IPS-18a (cell line): ENCODE data around the gene FBXO42.

Experiments
- H3K27ac ChIP-seq: one replicate; pipeline ENCODE4 v1.5.1; 2013; ENCODE audit warnings: low read length
- H3K27me3 ChIP-seq: one replicate; pipeline ENCODE4 v1.6.1; 2013; ENCODE audit warnings: mild to moderate bottlenecking, low read length; ENCODE audit not compliant: control insufficient read depth, insufficient read depth
- H3K36me3 ChIP-seq: one replicate; pipeline ENCODE4 v1.6.1; 2013; ENCODE audit warnings: low read depth, low read length; ENCODE audit not compliant: control insufficient read depth
- H3K4me1 ChIP-seq: one replicate; pipeline ENCODE4 v1.6.1; 2013; ENCODE audit warnings: low read depth, low read length; ENCODE audit not compliant: control insufficient read depth
- H3K4me3 ChIP-seq: one replicate; pipeline ENCODE4 v1.5.1; 2013; ENCODE audit warnings: low read length
- H3K9ac ChIP-seq: one replicate; pipeline ENCODE4 v1.6.1; 2013; ENCODE audit warnings: mild to moderate bottlenecking, low read length, moderate library complexity
- H3K9me3 ChIP-seq: one replicate; pipeline ENCODE4 v1.6.1; 2013; ENCODE audit warnings: low read depth, low read length; ENCODE audit not compliant: control insufficient read depth

FBXO42 gene

DNA sequence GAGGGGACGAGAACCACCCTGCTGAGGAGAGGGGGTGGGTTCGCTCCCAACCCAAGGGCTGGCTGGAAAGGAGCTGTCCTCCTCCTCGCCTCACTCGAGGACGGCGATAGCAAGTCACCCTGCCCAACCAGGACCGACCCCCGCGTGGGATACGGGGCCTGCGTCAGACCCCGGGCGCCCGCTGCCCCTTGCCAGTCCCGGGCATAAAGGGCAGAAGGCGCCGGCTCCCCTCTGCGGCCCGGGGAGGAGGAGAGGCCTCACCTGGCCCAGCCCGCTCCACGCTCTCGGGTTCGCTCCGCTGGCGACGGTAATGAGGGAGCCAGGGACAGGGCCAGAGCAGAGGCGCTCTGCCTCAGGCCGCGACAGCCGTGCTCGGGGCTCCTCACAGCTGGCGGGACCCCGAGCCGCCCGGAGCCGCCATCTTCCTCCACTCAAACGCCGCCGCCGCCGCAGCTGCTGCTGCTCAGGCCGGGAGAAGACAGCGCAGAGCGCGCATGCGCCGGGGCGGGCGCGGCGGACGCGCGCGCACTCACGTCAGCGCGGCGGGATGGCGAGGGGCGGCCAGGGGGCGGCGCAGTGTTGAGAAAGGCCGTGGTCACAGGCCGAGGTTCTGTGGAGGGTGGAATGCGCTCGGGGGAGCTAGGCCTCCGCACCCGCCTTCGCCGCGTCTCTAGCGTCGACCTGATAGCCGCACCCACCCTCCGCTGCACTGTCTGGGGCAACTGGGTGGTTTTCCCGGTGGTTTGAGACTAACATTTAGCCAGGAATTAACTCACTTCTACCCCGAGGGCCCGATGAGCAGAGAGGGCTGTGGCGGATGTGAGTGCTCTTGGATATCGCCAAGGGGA, at the start of gene FBXO42:
FBXO42 (minus strand) TSS at position 487 of the 848 bp plus-strand sequence. CDS start 37,062 bp downstream, outside the sequence.
- no peaks in the 10 kb centered on the region for H3K36me3 ChIP-seq
- no peaks in the 10 kb centered on the region for H3K27me3 ChIP-seq
- no peaks in the 10 kb centered on the region for H3K9me3 ChIP-seq
- H3K27ac ChIP-seq = peak within 1 kb of the TSS; percentile 11
- peak within 1 kb of the TSS; percentile 97 for H3K4me3 ChIP-seq
- H3K9ac ChIP-seq = peak within 1 kb of the TSS; percentile 75
- peaks cover 4% of the 10 kb centered on the region for H3K4me1 ChIP-seq

GRCh38 chr1:16398371-16398953, 46.2 kb upstream of the FBXO42 start:
- Histone ChIP-seq H3K4me1 (no peaks in the 10 kb centered on the region), H3K27ac (no peak overlapping the region), H3K9me3 (no peaks in the 10 kb centered on the region), H3K9ac (no peak overlapping the region), H3K36me3 (peaks cover 25% of the 10 kb centered on the region), H3K4me3 (no peak overlapping the region), H3K27me3 (no peaks in the 10 kb centered on the region)

DNA sequence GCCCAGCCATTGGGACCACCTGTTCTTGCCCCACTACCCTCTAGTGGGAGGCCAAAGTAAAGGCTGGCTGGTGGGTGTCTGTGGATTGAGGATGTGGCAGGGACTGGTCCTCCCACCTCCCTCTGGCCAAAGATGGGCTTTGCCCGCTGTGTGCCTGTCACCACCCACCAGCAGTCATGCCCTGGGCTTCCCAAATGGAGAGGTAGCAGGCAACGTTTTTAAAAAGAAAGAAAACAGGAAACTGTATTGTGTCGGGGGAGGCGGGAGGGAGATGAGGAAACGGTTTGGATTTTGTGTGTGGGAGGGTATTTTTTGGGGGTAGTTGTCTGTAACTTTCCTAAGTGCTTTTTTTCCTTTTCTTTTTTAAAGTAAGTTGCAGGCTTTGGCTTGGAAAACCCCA, 44.8 kb upstream of the FBXO42 start:
- Histone ChIP-seq H3K9ac (no peak overlapping the region), H3K4me3 (no peak overlapping the region), H3K9me3 (no peaks in the 10 kb centered on the region), H3K36me3 (peaks cover 25% of the 10 kb centered on the region), H3K4me1 (peaks cover 9% of the 10 kb centered on the region), H3K27ac (no peak overlapping the region), H3K27me3 (no peaks in the 10 kb centered on the region)

DNA sequence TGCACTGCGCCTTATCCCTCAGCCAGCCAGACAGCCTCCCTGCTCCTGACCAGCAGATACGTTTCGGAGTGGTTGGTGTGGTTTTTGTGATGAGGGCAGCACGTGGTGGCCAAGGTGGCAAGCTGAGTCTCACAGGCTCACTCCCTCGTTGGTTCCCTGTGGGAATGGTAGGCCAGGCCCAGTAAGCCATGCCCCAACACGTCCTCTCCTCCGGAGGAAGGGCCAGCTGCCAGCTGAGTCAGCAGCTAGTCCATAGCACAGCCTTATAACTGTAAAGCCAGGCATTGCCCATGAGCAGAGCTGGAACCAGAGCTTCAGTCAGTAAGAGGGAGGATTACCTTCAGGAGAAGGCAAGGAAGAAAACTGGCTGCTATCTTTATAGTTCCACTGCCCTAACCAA, 44.3 kb upstream of the FBXO42 start:
- Histone ChIP-seq H3K4me3 (no peak overlapping the region), H3K27ac (no peak overlapping the region), H3K36me3 (peaks cover 25% of the 10 kb centered on the region), H3K9ac (no peak overlapping the region), H3K4me1 (peaks cover 9% of the 10 kb centered on the region), H3K9me3 (no peaks in the 10 kb centered on the region), H3K27me3 (no peaks in the 10 kb centered on the region)

GRCh38 chr1:16394977-16395376, 42.7 kb upstream of the FBXO42 start:
- peaks cover 25% of the 10 kb centered on the region for H3K36me3 ChIP-seq
- no peaks in the 10 kb centered on the region for H3K27me3 ChIP-seq
- H3K27ac ChIP-seq = no peak overlapping the region
- H3K9ac ChIP-seq = no peak overlapping the region
- H3K9me3 ChIP-seq = no peaks in the 10 kb centered on the region
- H3K4me3 ChIP-seq = no peak overlapping the region
- H3K4me1 ChIP-seq = peaks cover 13% of the 10 kb centered on the region

- Histone ChIP-seq H3K4me1 (peaks cover 13% of the 10 kb centered on the region), H3K9ac (no peak overlapping the region), H3K36me3 (peaks cover 25% of the 10 kb centered on the region), H3K27ac (no peak overlapping the region), H3K4me3 (no peak overlapping the region), H3K9me3 (no peaks in the 10 kb centered on the region), H3K27me3 (no peaks in the 10 kb centered on the region)
These were observed 41.6 kb upstream of the FBXO42 start for GRCh38 chr1:16393570-16394521.

DNA sequence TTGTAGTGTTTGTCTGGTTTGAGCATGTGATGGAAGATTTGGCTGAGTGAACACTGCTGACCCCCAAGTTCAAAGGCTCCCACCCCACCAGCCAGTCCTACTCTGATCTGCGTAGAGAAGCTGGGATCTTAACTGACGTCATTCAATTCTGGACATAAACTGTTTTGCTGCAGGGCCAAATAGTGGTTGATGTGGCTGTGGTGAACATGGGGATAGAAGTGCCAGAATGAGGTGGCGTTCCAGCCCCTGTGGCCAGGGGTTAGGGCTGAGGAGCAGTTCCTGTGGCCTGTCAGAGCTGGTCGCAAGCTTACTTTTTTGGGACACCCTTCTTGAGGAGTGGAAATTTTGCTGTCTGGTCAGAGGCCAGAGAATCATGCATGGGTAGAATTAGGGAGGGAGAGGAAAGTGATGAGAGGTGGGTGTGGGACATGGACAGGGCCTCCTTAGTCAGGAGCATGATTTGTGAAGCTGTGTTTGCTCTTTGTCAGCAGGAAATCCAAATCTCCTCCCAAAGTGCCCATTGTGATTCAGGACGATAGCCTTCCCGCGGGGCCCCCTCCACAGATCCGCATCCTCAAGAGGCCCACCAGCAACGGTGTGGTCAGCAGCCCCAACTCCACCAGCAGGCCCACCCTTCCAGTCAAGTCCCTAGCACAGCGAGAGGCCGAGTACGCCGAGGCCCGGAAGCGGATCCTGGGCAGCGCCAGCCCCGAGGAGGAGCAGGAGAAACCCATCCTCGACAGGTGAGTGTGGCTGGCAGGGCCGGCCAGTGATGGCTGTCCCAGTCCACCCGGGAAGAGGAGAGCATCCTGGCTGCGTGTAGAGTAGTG, 40.7 kb upstream of the FBXO42 start:
- Histone ChIP-seq H3K4me3 (no peak overlapping the region), H3K4me1 (peaks cover 13% of the 10 kb centered on the region), H3K36me3 (peaks cover 25% of the 10 kb centered on the region), H3K27ac (no peak overlapping the region), H3K9me3 (no peaks in the 10 kb centered on the region), H3K27me3 (no peaks in the 10 kb centered on the region), H3K9ac (no peak overlapping the region)

GRCh38 chr1:16391411-16391810, 39.1 kb upstream of the FBXO42 start:
- Histone ChIP-seq H3K9ac (no peak overlapping the region), H3K4me3 (no peak overlapping the region), H3K4me1 (peaks cover 13% of the 10 kb centered on the region), H3K27ac (no peak overlapping the region), H3K36me3 (peaks cover 24% of the 10 kb centered on the region), H3K27me3 (no peaks in the 10 kb centered on the region), H3K9me3 (no peaks in the 10 kb centered on the region)

- Histone ChIP-seq H3K9ac (no peak overlapping the region), H3K9me3 (no peaks in the 10 kb centered on the region), H3K36me3 (no peaks in the 10 kb centered on the region), H3K4me1 (peaks cover 30% of the 10 kb centered on the region), H3K4me3 (no peak overlapping the region), H3K27me3 (no peaks in the 10 kb centered on the region), H3K27ac (no peak overlapping the region)
These were observed 35.2 kb upstream of the FBXO42 start for GRCh38 chr1:16387201-16388188.

DNA sequence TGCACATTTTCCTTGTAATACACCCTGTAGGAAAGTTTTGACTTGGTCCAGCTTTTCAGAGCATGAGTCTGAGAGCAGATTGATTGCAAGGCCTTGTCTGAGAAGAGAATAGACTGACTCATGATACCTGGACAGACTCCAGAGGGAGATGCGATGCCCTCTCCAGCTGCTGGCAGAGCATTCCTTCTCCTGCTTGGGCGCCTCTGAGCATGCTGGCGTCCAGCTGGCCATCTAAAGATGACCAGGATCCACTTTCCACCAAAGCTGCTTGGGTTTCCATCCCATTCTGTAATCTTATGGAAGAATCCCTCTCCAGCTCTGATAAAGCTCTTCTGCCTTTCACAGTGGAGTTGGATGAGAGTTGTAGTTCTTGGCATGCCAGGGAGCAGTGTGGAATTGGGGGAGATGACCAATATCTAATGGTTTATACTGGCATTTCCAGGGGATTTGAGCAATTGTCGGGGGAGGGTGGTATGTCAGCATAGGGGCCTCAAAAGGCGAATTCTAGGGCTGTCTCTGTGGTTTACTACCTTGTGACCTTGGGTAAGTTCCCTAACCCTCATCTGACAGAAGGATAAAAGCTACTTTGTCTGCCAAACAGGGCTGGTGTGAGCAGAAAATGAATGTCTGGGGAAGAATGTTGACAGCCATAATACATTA, 34.3 kb upstream of the FBXO42 start:
- no peak overlapping the region for H3K27ac ChIP-seq
- no peak overlapping the region for H3K9ac ChIP-seq
- H3K36me3 ChIP-seq = no peaks in the 10 kb centered on the region
- no peaks in the 10 kb centered on the region for H3K27me3 ChIP-seq
- no peaks in the 10 kb centered on the region for H3K9me3 ChIP-seq
- H3K4me1 ChIP-seq = peaks cover 26% of the 10 kb centered on the region
- no peak overlapping the region for H3K4me3 ChIP-seq
